CD4-positive, alpha-beta T cell treated with Interleukin-17A for 1 hour (primary cell): ENCODE data around the gene ZNF710.

Experiments used
- DNase-seq: peaks from one replicate; pipeline ENCODE4 v3.0.0-alpha.2; 2020

The ZNF710 gene

DNA sequence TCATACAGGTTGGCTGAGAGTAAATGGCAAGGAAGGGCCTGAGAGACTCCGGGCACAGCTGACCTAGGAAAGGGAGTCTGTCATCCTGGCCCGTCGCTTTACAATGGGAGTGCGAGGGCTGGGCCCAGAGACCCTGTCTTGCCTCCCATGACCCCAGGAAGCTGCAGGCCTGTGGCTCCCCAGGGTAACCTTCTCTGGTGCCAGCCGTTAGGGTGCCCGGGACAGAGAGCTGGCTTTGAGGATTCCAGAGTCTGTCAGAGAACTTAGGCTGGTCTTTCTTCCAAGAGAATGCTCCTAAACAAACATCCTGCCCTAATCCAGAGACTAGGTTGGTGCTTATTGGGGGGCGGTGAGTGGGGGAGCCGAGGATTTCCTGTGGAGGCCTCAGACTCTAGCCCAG, 18.5 kb downstream of the ZNF710 start:
- no peak for DNase-seq

DNA sequence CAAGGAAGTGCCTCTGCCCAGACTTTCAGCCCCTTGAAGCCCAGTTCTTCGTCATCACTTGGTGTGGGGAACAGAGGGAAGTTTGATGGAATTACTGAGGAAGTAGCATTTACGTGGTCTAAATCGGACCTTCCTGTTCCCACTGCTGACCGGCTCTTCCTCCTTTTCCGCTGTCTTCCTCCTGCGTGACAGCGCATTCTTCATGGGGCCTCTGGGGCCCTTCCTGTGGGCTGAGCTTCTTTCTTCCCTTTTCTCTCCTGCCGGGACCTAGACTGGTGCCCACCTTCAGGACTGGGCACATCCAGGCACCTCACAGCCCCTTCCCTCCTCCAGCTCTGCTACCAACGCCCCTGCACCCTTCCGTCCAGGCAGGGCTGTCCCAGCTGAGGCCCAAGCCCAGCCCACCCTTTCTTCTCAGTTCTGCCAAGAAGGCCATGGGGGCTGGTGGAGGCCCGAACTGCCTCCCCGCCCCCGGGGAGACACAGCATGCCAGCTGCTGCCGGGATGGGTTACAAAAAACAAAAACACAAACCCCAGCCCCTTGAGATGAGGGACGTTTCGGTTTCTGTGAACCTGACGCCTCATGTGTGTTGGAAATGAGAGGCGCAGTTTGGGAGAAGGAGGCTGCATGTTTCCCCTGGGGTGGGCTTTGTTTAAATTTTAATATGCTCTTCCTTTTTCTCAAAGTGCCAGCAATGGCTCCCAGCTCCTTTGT, 19.1 kb downstream of the ZNF710 start:
- DNase-seq, result no peak

DNA sequence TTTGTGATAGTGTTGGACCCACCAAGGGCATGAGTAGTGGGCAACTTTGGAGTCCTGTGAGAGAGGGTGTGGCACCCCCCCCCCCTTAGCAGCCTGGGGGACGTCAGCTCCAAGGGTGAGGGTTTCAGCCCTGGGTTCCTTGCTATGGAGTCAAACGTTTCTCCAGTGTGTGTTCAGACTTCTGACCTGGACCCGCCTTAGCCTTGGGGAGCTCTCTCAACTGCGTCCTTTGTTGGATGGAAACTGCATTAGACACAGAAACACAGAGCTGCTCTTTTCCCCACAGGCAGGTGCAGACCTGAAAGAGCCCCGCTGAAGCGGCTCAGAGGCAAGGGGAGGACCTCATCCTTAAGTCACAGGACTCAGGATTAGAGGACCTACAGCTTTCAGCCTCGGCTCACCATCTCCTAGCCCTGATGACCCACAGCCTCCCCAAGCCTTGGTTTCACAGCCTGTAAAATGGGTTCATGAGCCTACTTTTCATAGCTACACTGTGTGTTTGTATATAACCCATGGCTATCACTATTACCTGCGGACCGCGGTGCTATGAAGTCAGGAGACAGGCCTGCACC, 19.9 kb downstream of the ZNF710 start:
- DNase-seq, result no peak

DNA sequence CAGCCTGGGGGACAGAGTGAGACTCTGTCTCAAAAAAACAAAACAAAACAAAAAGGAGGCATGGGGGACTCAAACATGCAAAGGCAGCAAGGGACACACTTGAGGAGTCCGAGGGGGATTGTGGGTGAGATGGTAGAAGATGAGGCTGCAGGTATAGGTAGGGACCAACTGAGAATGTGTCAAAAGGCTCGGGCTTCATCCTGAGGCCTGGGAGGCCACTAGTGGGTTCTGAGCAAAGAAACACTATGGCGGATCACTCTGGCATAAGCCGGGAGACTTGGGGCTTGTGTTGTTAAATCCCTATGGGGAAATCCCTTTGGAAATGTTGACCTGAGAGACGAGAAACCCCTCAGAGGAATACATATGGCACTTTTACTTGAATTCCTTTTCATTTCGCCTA, 21.2 kb downstream of the ZNF710 start:
- no peak for DNase-seq

DNA sequence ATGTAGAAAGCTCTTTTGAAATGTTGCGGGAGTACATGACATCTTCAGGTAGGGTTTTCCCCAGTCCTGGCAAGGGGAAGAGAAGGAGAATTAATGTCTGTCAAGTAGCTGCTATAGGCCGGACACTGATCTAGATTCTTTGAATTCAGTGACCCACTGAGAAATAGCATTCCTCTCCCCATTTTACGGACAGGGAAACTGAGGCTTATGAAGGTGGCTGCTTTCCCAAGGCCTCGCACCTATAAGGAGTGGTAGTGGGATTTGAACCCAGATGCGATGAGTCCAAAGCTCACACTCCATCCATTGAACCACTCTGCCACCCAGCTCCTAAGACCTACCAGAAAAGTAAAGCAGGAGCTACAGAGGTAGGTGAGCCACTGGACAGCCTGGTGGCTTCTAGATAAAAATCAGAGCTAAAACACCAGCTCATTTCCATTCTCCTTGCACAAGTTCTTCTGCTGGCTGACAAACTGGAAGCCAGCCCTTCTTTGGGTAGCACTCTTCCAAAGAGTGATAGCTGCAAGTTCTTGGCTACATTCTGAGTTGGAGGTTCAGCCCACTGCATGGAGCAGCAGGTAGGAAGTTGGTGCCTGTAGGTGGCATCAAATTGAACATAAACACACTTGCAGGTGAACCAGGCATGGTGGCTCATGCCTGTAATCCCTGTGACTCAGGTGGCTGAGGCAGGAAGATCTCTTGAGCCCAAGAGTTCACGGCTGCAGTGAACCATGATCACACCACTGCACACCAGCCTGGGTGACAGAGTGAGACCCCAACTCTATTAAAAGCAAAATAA, 22.0 kb downstream of the ZNF710 start:
- no peak for DNase-seq

DNA sequence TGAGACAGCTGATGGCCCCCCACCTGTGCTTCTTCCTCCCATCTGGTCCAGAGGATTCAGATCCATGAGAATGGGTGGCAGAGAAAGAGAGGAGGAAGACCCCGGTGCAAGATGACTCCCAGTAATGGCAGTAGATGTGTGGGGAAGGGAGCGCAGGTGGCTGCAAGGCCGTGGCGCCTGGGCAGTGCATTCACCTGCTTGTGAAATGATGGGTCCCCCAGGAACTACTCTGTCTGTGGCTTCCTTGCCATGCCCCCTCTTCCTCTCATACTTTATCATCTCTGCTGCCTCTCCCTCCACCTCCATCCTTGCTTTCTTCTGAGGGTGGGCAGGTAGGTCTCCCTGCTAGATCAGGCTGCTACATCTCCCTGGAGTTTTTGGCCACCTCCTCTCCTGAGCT, 23.3 kb downstream of the ZNF710 start:
- DNase-seq, result no peak

DNA sequence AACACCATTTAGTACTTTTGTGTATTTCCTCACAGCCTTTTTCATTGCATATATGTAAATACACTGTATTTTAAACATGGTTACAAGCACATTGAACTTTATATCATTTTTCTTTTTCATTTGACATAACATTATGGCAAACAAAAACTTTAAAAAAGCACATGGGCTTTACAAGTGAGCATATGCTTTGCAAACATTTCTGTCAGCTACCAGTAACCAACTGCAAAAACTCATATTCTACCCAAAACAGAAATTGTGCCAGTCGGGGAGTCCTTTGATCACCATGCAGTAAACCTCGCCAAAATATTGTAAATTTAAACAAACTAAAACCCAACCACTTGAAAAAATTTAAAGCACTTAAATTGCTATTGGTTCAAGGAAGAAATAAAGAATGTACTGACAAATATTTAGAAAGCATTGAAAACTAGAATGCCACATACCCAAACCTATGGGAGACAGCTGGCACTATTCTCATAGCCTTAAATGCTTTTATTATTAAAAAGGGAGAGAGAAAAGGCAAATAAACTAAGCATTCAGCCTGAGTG, 24.4 kb downstream of the ZNF710 start:
- no peak for DNase-seq

DNA sequence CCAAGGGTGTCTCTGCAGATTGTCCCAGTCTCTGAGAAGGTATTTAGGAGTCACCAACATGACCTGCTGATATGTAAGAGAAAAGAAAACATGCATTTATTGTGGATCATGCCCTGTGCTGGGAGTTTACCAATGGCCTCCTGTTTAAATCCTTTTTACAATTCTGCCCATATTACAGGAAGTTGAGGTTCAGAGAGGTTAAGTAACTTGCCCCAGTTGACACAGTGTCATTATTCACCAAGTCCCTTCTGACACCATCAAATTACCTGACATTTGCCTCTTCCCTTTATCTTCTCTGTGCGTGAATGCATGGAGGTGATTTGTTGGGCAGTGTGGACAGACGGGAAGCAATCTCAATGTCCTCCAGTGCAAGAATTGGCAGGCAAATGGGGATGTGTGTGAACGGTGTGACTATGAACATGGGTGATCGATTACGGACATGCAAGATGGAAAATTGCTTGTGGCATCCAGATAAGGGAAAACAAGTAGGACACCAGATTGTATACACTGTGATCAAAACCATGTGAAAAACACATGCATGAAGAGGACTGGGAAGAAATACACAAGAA, 27.3 kb downstream of the ZNF710 start:
- no peak for DNase-seq

DNA sequence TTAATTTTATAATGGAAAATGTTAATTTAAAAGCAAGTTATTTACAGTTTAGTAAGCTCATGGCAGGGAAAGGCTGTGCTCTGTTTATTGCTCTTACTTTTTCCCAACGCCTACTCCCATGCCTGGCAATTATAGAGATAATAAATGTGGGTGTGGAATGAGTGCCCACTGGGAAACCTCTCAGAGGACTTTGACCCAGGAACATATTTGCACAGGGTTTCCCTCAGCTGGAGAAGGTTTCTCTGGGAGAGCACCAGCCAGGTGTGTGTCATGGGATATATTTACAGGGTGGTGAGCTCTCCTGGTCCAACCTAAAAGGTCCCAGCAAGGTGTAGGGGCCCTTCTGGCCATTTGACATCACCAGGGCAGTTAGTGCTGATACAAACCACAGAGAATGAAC, 27.9 kb downstream of the ZNF710 start:
- no peak for DNase-seq

DNA sequence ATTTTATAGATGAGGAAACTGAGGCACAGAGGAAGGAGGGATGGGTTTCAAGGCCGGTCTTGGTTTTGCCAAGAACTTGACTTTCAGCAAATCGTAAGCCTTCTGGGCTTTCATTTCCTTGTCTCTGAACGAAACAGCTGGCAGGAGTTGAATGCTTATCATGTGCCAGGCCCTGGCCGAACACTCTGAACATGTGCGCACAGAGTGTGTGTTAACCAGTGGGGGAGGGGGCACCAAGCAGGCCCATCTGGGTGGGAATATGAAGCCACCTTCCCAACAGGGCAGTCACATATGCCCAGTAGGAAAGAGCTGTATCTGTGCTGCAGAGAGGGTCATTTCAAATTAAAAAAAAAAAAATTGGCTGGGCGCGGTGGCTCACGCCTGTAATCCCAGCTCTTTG, 29.3 kb downstream of the ZNF710 start:
- no peak for DNase-seq

DNA sequence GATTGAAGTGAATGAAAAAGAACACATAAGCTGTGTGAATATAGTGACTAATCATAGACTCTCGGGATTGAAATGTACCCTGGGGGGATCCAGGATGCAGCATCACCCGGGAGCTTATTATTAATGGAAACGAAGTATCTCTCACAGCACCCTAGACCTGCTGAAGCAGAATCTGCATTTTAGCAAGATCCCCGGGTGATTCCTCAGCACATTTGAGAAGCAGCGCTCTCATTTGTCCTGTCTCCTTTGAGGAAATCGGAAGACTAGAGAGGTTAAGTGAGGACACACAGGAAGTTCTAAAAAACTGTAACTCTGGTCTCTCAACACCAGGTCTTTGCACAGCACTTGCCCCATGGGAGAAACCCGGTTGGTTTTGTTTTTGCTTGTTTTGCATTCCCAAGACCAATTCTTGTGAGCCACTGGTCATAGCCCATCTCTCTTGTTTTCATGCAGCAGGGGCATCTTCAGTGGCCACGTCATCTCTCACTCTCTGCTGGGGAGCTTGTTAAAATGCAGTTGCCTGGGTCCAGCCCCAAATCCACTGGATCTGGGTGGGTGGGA, 30.2 kb downstream of the ZNF710 start:
- peak; percentile 39 for DNase-seq

DNA sequence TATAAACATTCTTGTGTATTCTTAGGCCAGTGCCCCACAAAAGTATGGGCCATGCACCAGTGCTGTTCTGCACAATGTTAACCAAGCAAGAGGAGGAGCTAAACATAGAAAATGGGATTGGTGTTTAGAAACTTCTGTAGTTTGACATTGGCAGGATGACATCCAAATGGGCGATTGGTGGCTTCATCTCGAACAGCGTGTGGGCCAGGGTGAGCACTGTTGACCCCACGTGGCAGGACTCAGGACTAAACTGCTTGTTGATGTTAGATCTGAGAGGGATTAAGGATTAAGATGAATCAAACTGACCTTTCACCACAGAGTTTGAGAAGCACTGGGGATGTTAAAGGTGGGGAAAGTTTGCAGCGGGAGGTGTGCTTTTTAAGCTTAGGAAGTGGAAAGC, 31.9 kb downstream of the ZNF710 start:
- DNase-seq, result no peak

DNA sequence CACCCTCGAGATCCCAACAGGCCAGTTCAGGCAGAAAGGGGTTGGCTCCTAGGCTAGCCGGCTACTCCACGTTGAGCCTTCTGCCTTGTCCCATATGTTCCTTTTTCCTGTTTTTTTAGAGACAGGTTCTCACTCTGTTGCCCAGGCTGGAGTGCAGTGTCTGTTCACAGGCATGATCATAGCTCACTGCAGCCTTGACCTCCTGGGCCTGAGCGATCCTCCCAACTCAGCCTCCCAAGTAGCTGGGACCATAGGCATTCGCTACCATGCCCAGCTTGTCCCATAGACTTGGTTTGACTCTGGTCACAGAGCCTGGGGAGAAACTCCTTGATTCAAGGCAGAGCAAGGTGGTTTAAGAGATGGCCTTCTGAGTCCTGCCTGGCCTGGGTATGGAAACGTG, 32.3 kb downstream of the ZNF710 start:
- no peak for DNase-seq

DNA sequence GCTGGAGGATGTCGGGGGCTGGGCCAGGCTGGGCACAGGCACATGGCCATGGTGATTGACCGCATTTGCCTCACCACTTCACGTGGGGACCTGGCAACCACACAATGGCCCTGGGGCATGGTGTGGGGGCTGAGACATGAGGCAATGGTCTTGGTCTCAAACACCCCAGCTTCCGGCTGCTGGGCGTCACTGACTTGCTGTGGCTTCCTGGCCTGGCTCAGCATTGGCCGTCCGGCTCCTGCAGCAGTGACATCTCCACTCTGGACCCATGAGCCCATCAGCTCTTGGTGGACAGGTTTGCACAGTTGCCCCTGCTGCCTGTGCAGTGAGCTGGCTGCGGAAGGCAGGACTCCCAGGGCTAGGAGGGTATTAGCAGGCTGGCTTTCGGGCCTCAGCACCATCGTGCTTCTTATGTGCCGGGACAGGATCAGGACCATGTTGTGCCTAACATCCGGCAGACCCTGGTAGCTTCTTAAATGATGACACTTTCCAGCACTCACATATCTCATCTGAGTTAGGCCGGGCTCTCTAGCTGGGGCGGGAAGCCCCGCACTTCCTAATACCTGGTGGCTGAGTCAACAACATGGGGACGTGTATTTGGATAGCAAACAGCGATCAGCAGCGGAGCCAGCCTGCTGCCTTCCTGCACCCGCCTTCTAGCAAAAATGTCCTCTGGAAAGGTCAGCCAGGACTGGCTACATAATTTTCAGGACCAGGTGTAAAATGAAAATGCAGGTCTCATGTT, 34.1 kb downstream of the ZNF710 start:
- DNase-seq, result peak; percentile 28

DNA sequence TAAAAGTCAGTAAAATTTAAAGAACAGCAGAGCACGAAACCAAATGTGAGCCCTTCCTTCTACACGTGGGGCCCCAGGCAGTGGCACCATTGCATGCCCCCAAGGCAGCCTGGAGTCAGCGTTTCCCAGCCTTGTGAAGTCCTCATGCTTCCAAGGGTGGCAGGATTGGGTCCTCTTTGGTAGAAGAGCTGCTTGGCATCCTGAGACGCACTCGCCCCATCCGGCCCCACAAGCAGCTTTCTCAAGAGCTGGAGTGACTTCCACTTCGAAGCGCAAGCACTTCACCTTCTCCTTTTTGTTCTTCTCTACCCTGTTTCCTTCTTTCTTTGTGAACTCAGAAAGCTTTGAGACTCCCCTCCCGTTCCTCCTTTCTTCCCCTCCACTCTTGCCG, 34.7 kb downstream of the ZNF710 start:
- DNase-seq, result no peak

DNA sequence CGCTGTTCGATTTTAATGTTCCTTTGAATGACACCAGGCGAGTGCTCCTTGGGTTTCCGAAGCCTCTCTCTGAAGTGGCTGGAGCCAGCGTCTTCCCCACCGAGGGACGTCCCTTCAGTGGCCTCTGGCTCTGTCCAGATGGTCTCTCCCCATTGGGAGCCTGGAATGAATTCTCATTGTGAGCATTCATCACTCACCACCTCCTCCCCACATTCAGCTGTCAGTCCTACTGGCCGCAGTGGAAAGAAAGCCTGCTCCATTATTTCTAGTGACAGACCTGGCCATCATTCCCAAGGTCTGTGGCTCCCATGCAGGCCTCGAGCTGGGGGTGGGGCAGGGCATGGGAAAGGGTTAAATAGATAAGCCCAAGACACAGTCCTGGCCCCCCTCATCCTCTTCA, 35.2 kb downstream of the ZNF710 start:
- DNase-seq, result no peak

DNA sequence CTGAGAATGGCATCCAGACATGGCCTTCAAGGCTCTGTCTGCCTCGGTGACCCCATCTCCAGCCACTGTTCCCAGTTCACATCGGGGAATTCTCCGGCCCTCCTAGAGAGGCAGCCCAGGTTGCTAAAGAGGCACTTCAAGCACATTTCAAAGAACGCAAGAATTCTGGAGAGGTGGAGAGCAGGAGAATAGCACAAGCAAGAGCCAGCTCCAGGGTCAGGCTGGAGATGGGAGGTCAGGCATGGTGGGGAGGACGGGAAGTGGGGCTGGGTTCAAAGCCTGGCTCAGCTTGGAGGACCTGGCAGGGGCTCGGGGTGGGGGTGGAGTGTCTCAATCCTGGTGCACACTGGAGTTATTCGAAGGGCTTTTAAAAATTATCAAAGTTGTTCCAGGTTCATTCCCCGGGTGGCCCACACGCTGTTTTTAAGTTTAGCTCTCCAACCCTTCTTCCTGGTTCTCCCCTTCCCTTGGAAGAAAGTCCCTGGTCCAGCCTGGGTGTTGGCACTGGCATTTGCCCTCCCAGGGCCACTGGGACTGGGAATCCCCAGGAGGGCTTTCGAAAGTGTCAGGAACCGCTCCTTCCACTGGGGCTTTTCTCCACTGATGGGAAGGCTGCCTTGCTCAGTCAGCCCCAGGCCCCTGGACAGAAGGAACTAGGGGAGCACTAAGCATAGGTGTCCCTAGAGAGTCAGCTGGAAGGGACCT, 35.8 kb downstream of the ZNF710 start:
- DNase-seq, result no peak

DNA sequence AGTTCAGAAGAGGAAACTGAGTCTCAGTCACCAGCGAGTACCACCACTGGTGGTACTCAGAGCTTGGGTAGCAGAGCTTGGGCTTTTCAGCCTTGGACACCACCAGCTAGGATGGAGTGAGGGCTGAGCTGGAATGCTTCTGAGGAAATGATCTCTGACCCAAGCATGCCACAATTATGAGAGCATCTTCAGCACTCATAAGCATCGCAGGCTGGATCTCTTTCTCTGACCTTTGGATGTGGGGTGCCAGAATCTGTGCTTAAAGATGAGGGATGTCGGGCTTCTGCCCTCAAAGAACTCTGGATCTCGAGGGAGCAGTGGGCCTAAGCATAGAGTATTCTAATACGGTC, 36.4 kb downstream of the ZNF710 start:
- DNase-seq, result no peak

DNA sequence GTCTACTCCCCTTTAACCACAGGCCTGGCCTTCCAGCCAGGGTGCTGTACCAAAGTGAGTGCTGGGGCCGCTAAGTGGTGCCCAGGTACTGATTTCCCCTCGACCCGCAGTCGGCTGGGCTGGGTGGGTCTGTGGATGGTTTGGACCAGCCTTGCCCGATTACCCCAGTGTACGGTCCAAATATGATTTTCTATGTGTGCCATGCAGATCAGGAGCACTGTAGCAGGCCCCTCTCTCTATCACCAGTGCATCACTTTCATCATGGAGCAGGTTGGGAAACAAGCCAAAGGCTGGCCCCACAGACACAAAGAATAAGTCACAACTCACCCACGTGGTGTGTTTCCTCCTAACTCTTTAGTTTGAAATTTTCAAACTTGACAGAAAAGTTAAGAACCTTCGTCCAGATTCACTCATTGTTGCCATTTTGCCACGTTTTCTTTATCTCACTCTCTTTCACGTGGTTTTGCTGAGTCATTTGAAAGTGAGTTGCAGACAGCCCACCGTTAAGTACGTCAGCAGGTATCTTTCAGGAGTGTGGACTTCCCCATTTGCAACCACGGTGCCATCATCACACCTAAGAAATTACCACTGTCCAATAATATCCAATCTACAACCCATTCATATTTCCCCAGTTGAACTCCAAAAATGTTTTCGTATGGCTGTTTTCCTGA, 37.0 kb downstream of the ZNF710 start:
- peak; percentile 51 for DNase-seq

DNA sequence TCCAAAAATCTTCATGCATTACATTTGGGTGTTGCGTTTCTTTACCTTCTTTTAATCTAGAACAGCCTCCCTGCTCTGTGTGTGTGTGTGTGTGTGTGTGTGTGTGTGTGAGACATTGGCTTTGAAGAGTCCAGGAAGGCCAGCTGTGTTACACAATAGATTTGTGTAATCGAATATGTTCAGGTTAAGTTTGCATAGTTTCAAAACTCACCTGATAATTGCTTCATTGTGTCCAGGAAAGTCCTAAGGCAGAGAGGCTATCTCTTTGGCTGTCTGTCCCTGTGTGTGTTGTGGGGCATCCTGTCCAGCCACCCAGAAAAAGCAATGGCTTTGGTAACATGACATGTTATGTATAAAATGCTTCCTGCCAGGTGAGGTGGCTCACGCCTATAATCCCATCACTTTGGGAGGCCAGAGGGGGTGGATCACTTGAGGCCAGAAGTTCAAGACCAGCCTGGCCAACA, 37.5 kb downstream of the ZNF710 start:
- DNase-seq, result no peak

DNA sequence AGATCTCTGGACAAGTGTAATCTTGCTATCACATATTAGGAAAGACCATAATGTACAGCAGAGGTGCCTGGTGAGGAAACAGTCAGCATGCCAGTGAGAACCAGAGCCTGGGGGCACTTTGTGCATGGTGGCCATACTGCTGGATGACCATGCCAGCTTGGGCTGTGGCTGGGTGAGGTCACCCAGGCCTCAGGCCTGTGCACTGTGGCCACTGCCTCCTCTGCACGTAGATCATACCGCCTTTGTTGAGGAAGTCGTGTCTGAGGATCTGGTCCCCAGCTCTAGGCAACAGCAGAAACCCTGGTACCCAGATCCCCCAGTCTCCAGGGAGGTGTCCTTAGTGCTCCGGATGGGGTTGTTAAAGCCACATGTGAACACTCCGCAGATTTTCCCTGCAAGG, 38.9 kb downstream of the ZNF710 start:
- no peak for DNase-seq
